Adipose tissue (tissue), 3 donors: ENCODE data around the gene YAP1. TPM values are rescaled to one million over a fixed set of nuclear protein-coding genes. Genes with fewer than 3 reads are reported as not detected.

Source experiments
- H3K27ac ChIP-seq: one replicate; pipeline ENCODE4 v1.5.1; 2013; ENCODE audit warnings: low read depth, low read length
- WGBS, 3 donors: extraction: QIAGEN DNeasy Blood & Tissue Kit; methylation state at CpG; one replicate each; pipeline ENCODE4 v1.1.7; 2013; 5-methylcytosine and 5-hydroxymethylcytosine counted together
- polyA plus RNA-seq, 3 donors: library from polyadenylated mRNA; stranded (reverse); fragments of 200-250 nt; gene quantifications; one replicate each; pipeline ENCODE4 v1.2.3, GENCODE V29; 2013
- donor health status: healthy with polysubstance abuse.
- donor health status: Bipolar disorder and iron deficiency.
- donor health status: healthy.

The YAP1 gene
- polyA plus RNA-seq, 3 donors, result 10.8 to 53.1 (median 36.2) TPM

- 93 to 95% (median 93%) methylated on average over 6 of the region's 6 CpGs for WGBS, 3 donors
- H3K27ac ChIP-seq, result no peak overlapping the region
Measured at GRCh38 chr11:102151784-102152525, 41.7 kb downstream of the YAP1 start.

DNA sequence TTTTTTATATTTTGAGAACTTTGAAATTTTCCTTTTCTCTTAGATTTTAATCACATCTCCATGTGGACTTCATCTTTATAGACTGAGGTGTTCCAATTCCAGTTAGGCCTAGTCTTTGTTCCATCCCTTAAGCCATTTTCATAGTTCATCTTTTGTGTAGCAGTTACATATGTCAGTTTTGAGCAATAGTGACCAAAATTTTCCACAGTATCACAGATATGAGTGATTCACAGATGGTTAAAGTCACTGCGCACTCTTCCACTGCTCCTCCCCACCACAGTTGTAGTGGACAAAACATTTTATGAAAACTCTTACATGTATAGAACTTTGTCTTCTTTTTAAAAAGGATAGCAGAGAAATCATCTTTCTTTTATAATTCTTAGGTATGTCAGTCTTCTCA lies 42.8 kb downstream of the YAP1 start:
- 94 to 98% (median 94%) methylated on average over 1 of the region's 1 CpG for WGBS, 3 donors

DNA sequence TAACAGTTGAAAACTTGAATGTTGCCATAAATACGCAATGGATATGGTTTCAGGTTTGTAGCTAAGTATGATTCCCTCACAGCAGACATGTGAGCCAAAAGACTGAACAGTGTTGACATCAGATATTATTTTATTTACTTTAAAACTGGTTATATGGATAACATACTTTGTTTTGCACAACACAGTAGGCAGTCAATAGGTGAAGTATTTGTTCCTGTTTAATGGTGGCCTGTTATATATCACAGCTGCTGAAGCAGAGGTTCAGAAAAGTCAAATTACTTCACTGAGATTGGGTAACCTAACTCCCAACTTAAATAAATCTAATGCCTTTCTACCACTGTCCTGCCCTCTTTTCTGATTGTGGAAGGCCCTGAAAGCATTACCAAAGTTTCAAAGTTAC lies 44.6 kb downstream of the YAP1 start:
- 89 to 93% (median 92%) methylated on average over 1 of the region's 1 CpG for WGBS, 3 donors

More for the DNA sequence above, 42.8 kb downstream of the YAP1 start:
- no peak overlapping the region for H3K27ac ChIP-seq

DNA sequence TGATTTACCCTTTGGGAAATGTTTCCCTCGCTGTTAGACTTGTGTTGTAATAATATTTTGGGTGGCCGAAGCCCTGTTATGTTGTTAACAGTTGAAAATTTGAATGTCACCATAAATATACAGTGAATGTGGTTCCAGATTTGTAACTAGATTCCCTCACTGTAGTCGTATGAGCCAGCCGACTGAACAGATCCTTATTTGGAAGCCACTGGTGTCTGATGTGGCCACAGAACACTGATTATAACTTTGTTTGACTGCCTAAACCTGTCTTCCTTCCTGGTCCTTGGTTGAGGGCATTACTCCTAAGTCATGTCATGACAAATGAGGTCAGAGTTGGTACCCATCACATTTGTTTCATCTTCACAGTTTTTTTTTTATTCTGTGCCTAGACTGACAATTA lies 45.4 kb downstream of the YAP1 start:
- H3K27ac ChIP-seq, result no peak overlapping the region
- WGBS, 3 donors, result 60 to 80% (median 60%) methylated on average over 4 of the region's 4 CpGs

More for the DNA sequence above, 44.6 kb downstream of the YAP1 start:
- H3K27ac ChIP-seq, result no peak overlapping the region

- no peak overlapping the region for H3K27ac ChIP-seq
- WGBS, 3 donors, result 17 to 50% (median 44%) methylated on average over 2 of the region's 2 CpGs
Measured at GRCh38 chr11:102157219-102157618, 47.0 kb downstream of the YAP1 start.

DNA sequence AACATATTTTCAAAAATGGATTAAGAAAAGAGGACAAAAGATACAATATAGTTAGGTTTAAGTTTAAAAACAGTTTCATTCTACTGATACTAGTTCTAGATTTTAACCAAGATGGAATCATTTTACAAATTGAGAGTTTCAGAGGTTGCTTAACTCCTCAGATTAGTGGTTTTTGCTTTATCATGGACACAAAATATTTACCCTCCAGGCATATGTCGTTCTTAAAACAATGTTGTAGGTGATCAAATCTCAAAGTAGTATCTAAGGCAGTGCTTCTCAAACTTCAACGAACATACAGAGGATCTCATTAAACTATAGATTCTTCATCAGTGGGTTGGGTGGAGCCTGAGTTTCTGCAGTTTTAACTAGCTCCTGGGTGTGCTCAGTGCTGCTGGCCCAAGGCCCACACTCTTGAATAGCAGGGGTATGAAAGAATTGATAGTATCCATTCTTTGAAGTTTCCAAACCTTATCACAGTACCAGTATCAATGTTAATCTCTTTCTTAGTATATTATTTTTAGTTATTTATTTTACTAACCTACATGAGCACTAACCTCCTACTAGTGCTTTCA lies 48.0 kb downstream of the YAP1 start:
- 52 to 76% (median 66%) methylated on average over 2 of the region's 2 CpGs for WGBS, 3 donors
- H3K27ac ChIP-seq, result no peak overlapping the region

DNA sequence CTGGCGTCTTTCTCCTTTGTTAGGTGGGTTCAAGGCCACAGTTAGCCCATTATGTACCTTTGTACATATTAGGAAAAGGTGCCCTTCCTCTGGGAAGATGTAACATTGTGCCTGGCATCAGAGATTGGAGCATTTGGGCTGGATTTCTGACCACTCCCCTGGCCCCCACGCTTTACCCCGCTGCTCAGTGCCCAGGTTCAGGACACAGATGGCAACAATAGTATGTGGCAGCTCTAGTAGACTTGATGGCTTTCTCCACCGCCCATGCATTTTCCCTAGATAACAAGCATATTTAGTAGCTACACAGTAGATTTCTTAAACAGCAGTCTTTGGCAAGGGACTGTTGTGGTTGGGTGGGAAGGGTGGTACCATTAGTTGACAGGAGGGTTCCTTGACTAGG lies 53.1 kb downstream of the YAP1 start:
- no peak overlapping the region for H3K27ac ChIP-seq
- 91 to 98% (median 93%) methylated on average over 4 of the region's 4 CpGs for WGBS, 3 donors

- no peak overlapping the region for H3K27ac ChIP-seq
- 90 to 94% (median 92%) methylated on average over 6 of the region's 6 CpGs for WGBS, 3 donors
Measured at GRCh38 chr11:102166175-102167064, 56.2 kb downstream of the YAP1 start.

GRCh38 chr11:102168481-102168880 lies 58.2 kb downstream of the YAP1 start:
- no peak overlapping the region for H3K27ac ChIP-seq
- WGBS, 3 donors, result 60 to 93% (median 76%) methylated on average over 1 of the region's 1 CpG

DNA sequence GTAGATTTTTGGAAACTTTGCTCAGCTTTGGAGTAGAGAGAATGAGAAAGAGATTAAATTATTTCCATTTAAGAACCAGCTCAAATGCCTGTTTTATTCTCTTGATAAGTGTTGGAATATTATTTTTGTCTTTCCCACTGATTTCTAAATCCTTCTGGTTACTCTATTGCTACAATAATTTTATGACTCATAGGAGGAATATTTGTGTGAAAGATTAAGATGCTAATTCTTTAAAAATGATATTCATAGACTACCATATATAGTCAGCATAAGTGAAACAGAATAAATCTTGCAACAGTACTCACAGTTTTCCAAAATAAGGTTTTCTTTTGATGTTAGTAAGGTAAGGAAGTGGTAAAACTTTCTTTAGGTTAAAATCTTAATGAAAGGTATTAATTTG lies 60.9 kb downstream of the YAP1 start:
- H3K27ac ChIP-seq, result no peak overlapping the region

GRCh38 chr11:102172127-102172848 lies 62.0 kb downstream of the YAP1 start:
- WGBS, 3 donors, result 55 to 77% (median 73%) methylated on average over 4 to 5 of the region's 6 CpGs
- H3K27ac ChIP-seq, result no peak overlapping the region

GRCh38 chr11:102177126-102177525 lies 66.9 kb downstream of the YAP1 start:
- H3K27ac ChIP-seq, result no peak overlapping the region
- 95 to 97% (median 96%) methylated on average over 2 of the region's 2 CpGs for WGBS, 3 donors

GRCh38 chr11:102177974-102178631 lies 67.9 kb downstream of the YAP1 start:
- no peak overlapping the region for H3K27ac ChIP-seq

DNA sequence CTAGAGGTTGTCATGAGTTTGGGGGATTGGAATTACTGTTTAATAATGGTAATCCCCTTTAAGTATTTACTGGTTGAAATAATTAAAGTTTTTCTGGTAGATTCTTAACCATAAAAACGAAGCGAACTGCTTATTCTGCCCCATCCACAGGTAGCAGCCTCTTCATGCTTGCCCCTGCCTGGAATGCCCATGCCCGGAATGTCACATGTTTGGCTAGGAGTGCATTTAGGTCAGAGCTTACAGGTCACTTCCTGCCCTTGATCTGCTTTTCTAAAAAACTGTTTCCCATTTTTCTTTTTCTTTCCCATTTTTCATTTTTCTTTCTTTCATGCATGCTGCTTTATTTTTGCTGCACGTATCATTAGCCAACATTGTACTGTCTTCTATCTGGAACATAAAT lies 69.1 kb downstream of the YAP1 start:
- H3K27ac ChIP-seq, result no peak overlapping the region
- WGBS, 3 donors, result 90 to 95% (median 93%) methylated on average over 4 of the region's 4 CpGs

More at GRCh38 chr11:102177974-102178631, 67.9 kb downstream of the YAP1 start:
- 61 to 71% (median 63%) methylated on average over 4 of the region's 4 CpGs for WGBS, 3 donors

DNA sequence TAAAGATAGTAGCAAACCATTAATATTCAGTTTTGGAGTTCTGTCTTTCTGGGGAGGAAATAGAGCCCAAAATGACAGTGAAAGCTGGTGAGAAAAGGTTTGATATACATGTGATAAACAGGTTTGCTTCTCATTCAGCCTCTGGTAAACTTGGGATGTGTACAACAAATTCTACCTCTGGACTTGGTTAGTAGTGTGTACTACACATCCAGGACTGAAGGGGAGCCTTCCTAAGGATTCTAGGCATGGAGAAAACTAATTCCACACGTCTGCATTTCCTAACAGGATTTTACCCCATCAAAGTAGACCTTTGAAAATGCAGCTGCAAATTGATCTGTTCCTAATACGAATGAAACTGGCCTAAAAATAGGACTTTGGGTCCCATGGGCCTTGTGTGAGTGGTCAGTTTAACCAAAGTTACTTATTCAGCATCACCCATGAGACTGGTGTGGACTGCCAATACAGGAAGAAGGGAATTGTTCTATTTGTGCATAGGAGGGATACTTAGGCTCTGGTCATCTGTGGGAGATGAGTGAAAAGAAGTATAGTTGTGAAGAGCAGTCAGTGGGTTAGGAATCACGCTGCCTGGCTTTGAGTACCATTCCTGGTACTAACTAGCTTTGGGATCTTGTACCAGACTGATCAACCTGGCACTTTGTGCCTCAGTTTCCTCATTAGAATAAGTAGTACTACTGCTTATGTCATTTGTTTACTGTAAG lies 74.2 kb downstream of the YAP1 start:
- no peak overlapping the region for H3K27ac ChIP-seq
- WGBS, 3 donors, result 65 to 86% (median 66%) methylated on average over 3 of the region's 3 CpGs

- H3K27ac ChIP-seq, result no peak overlapping the region
- WGBS, 3 donors, result 46 to 59% (median 47%) methylated on average over 6 of the region's 6 CpGs
Measured at GRCh38 chr11:102186551-102187191, 76.4 kb downstream of the YAP1 start.
